Endometrial microvascular endothelial cells (primary cell): ENCODE measurements around the gene SLC9B2. TPM values are rescaled to one million over a fixed set of nuclear protein-coding genes. Genes with fewer than 3 reads are reported as not detected.

ENCODE experiments used
- total RNA-seq: library from RNA; depleted of rRNA; stranded (reverse); fragments of >200 nt; gene quantifications from one replicate; pipeline ENCODE4 v1.2.3, GENCODE V29; 2015; ENCODE audit errors: inconsistent ontology term

SLC9B2 gene
- total RNA-seq, 1 donor from 2014 or later = 21.4 TPM

Other genes with a start within 250 kb of the SLC9B2 start
- gene UBE2D3, start 249.2 kb downstream of the SLC9B2 start, total RNA-seq = 372 TPM
- 13.2 TPM for gene CISD2, start 207.8 kb downstream of the SLC9B2 start, total RNA-seq
- gene SLC9B1, start 57.1 kb downstream of the SLC9B2 start, total RNA-seq = not detected
- gene BDH2, start 23.1 kb upstream of the SLC9B2 start, total RNA-seq = 29.7 TPM
- gene CENPE, start 121.6 kb upstream of the SLC9B2 start, total RNA-seq = 18.0 TPM